GM12891 (cell line): Measurements from ENCODE around the gene ITGB2.

ENCODE experiments used
- POLR2A ChIP-seq: IDR thresholded peaks from 2 replicates; pipeline ENCODE4 v1.6.1; 2011; ENCODE audit warnings: low read depth, low read length, control low read depth
- POLR2AphosphoS5 ChIP-seq: IDR thresholded peaks from 2 replicates; pipeline ENCODE4 v1.6.1; 2011; ENCODE audit warnings: low read depth, low read length, control low read depth
- TAF1 ChIP-seq: IDR thresholded peaks from 2 replicates; pipeline ENCODE4 v1.6.1; 2011; ENCODE audit warnings: low read depth, low read length, control low read depth

- no peak for TF ChIP-seq POLR2AphosphoS5
- TF ChIP-seq POLR2A: no peak
- no peak for TF ChIP-seq TAF1
Measured at GRCh38 chr21:44918581-44919033, 2.1 kb downstream of the ITGB2 start.
